ENCODE measurements around the gene KLHL40.
"Not testable (repeated sequence)": the region's sequence is repeated elsewhere in the genome, so short reads cannot be mapped to it uniquely, and the experiment has no call there.

Gene KLHL40

DNA sequence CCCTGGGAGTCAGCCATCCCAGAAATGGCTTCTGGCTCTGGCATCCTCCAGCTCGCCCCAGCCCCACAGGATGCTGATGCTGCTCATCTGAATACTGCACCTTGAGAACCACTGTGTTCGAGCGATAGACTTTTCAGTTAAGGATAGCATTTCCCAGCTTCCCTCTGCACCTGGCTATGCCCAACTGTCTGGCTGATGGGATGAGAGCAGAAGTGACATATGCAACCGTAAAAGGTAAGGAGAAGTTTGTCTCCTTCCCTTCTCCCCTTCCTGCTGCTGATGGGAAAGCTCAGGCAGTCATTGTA lies 27.0 kb downstream of the KLHL40 start:
- no peak for DNase-seq (ENCODE audit: low read depth, low spot score)
- no peak overlapping the region for H3K4me3 ChIP-seq (ENCODE audit: low read length)

- no peak for DNase-seq (ENCODE audit: low read depth, low spot score)
- no peak overlapping the region for H3K4me3 ChIP-seq (ENCODE audit: low read length)
Observed at GRCh38 chr3:42712688-42713372, 27.5 kb downstream of the KLHL40 start.

GRCh38 chr3:42713747-42714146 lies 28.4 kb downstream of the KLHL40 start:
- H3K4me3 ChIP-seq (ENCODE audit: low read length): no peak overlapping the region
- no peak for DNase-seq (ENCODE audit: low read depth, low spot score)

- H3K4me3 ChIP-seq (ENCODE audit: low read length): no peak overlapping the region
- no peak for DNase-seq (ENCODE audit: low read depth, low spot score)
Observed at GRCh38 chr3:42714171-42714852, 29.0 kb downstream of the KLHL40 start.

DNA sequence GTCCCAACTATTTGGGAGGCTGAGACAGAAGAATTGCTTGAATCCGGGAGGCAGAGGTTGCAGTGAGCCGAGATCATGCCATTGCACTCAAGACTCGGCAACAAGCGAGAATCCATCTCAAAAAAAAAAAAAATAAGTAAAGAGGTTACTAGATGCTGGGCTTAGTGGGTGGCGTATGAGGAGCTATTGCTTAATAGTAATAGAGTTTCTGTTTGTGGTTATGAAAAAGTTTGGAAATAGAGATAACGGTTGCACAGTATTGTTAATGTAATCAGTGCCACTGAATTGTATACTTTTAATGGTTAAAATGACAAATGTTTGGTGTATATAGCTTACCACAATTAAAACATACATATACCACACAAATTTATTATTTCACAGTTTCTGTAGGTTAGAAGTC lies 32.0 kb downstream of the KLHL40 start:
- DNase-seq (ENCODE audit: low read depth, low spot score): no peak
- no peak overlapping the region for H3K4me3 ChIP-seq (ENCODE audit: low read length)

- no peak for DNase-seq (ENCODE audit: low read depth, low spot score)
- H3K4me3 ChIP-seq (ENCODE audit: low read length): no peak overlapping the region
Observed at GRCh38 chr3:42718338-42718737, 33.0 kb downstream of the KLHL40 start.

DNA sequence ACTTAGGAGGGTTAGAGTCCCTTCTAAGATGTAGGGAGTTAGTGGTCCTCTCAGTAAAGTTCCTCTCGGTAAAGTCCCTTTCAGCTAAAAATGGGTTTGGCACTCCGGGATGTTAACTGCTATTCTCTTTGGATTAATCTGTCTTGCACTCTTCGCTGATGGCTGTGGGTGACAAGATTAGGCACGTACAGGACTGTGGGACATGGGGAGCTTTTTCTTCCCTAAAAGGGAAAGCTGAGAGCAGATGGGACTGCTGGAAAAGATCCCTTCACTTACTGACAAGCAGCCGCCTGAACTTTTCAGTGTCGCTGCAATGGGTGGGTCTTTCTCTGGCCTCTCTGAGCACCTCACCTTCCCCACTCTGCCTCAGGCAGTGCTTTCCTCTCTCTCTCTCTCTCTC lies 33.7 kb downstream of the KLHL40 start:
- H3K4me3 ChIP-seq (ENCODE audit: low read length): no peak overlapping the region
- no peak for DNase-seq (ENCODE audit: low read depth, low spot score)

GRCh38 chr3:42720126-42720525 lies 34.8 kb downstream of the KLHL40 start:
- DNase-seq (ENCODE audit: low read depth, low spot score): no peak
- no peak overlapping the region for H3K4me3 ChIP-seq (ENCODE audit: low read length)

DNA sequence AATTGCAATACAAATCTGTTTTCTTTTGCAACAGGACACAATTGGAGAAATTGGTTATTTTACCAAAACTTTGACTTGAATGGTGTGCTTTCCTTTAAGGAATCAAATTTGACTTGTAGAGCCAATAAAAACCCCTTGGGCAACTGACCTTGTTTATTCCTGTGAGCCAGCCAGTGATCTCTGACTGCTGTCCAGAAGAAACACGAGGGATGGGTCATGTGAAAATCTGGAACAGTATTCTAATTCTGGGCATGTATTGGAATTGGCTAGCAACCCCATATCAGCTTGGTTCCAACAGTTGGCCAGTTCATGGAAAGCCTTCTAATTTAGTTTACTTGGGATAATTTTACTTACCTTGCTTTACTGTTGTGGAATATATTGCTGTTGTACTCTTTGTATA lies 36.4 kb downstream of the KLHL40 start:
- H3K4me3 ChIP-seq (ENCODE audit: low read length): no peak overlapping the region
- DNase-seq (ENCODE audit: low read depth, low spot score): no peak

GRCh38 chr3:42722442-42722841 lies 37.1 kb downstream of the KLHL40 start:
- not testable (repeated sequence) for H3K4me3 ChIP-seq (ENCODE audit: low read length); DNase-seq (ENCODE audit: low read depth, low spot score)

DNA sequence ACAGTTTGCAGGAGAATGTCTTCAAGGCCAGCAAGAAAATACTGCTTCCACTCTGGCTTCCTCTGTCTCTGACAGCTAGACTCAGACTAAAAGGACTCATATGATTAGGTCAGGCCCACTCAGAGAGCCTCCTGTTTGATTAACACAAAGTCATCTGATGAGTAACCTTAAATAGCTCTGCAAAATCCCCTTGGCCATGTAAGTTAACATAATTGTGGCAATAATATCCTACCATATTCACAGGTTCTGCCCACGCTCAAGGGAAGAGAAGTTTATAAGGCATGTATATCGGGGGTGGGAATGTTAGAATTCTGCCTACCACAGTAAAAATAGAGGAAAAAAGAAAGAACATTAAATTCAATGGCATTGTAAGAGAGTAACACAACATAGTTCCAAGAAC lies 37.9 kb downstream of the KLHL40 start:
- no peak for DNase-seq (ENCODE audit: low read depth, low spot score)
- H3K4me3 ChIP-seq (ENCODE audit: low read length): no peak overlapping the region

- H3K4me3 ChIP-seq (ENCODE audit: low read length): no peak overlapping the region
- DNase-seq (ENCODE audit: low read depth, low spot score): no peak
Observed at GRCh38 chr3:42725454-42725853, 40.1 kb downstream of the KLHL40 start.

DNA sequence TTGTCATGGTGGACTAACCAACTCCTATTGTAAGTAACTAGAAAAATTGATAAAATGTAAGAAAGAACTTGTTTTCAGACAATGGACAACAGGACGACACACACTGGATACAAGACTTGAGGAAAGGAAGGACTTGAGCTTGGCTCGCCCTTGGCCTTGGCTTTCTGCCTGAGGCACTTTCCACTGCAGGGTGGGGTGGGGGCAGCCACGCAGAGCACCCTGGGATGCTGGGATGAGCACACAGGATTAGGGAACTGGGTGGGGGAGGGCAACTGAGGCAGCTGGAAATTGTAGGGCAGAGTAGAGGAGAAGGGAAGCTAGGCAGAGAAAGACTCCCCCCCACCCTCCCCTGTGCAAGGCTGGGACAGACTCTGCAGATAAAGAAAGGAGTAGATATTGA lies 42.7 kb downstream of the KLHL40 start:
- H3K4me3 ChIP-seq (ENCODE audit: low read length): no peak overlapping the region
- no peak for DNase-seq (ENCODE audit: low read depth, low spot score)

- no peak overlapping the region for H3K4me3 ChIP-seq (ENCODE audit: low read length)
- DNase-seq (ENCODE audit: low read depth, low spot score): no peak
Observed at GRCh38 chr3:42728668-42729364, 43.5 kb downstream of the KLHL40 start.

DNA sequence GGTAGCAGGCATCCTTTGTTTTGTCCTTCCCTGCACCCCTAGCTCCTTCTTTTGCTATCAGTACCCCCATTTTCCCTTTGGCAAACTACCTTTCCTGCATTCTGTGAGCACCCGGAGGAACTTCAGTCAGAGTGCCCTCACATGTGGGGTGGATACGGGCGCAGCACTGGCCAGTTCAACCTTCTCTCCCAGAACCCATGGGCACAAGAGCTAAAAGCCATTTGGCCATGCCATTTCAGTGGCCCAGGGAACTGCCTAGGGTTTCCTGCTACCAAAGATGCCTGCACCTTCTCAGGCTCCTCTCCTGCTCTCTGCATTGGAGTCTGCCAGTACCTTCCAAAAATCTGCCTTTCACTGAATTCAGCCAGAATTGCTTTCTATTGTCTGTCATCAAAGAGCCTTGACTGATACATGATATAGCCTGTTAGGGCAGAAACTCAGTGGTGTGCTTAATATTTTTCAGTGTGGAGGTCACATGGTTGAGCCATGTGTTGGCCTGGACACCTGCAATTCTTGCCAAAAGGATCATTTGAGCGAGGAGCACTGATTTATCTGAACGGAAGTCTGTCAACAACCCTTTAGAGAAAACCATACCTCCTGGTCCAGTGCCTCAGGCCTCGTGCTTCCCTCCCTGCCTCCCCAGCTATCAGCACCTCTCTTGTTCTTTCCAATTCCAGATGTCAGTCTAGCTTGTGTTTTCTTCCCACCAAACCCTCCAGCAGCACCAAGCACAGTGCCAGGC lies 44.2 kb downstream of the KLHL40 start:
- DNase-seq (ENCODE audit: low read depth, low spot score): no peak
- no peak overlapping the region for H3K4me3 ChIP-seq (ENCODE audit: low read length)

- no peak overlapping the region for H3K4me3 ChIP-seq (ENCODE audit: low read length)
- no peak for DNase-seq (ENCODE audit: low read depth, low spot score)
Observed at GRCh38 chr3:42730294-42730693, 45.0 kb downstream of the KLHL40 start.

DNA sequence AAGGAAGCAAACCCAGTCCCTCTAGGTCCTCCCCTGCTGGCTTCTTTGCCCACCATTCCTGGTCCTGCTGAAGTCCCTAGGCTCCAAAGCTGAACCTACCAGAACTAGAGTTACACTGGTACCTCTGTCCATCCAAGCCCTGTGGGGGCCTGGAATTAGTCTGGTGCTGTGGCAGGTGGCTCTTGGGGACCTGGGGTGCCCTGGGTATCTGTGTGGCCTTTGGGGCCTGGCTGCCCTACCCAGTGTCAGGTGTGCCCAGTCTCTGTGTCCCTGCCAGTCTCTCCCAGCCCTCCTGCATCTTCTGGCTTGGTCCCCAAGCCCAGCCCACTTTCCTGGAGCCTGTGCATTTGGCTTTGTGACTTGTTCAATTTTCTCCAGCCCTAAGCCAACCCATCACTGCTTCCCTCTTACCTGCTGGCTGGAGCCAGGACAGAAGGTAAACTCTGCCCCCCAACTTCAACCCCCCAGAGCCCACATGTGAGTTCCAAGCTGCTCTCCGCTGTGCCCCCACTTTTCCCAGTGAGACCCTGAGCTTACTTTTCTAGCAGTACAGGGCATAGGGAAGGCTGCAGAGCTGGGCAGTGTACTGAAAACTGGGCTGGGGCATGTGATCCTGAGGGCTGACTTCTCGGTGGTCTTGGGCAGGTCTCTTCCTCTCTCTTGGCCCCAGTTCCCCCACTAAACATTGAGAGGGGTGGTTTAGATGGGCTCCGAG lies 45.5 kb downstream of the KLHL40 start:
- no peak for DNase-seq (ENCODE audit: low read depth, low spot score)
- H3K4me3 ChIP-seq (ENCODE audit: low read length): no peak overlapping the region

DNA sequence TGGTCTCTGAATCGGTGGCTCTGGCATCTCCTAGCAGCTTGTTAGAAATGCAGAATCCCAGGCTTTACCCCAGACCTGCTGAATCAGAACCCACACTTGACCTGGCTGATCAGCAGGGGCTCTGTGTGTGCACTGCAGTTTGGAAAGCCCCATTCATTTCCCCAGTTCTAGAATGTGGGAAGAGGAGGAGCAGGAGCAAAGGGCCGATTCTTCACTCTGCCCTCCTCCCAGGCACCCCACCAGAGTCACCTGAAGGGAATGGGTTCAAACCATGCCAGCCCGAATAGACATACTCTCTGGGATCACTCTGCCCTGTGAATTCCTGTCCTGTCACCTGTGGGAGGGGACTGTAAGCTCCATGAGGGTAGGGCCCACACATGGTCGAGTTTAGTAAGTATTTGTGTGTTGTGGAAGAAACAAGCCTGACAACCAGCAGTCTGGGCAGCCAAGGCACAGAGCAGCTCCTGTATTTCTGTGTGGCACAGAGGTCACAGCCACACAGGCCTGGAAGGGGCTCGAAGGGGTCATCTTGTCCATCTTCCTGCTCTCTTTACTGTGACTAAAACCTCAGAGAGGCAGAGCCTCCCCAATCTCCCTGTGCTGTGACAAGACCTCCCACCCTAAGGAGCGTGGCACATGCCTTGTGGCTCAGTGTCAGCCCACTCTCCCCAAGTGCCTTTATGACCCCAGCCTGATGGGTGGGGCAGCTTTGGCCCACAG lies 46.3 kb downstream of the KLHL40 start:
- no peak for DNase-seq (ENCODE audit: low read depth, low spot score)
- H3K4me3 ChIP-seq (ENCODE audit: low read length): no peak overlapping the region

All from Jurkat, Clone E6-1 (cell line).